HG02884 (cell line): ENCODE measurements around the gene RNF157.
"Not testable (repeated sequence)": the region's sequence is repeated elsewhere in the genome, so short reads cannot be mapped to it uniquely, and the experiment has no call there.

Experiments used
- ATAC-seq: cut with Tn5 transposase; IDR thresholded peaks from one replicate; pipeline ENCODE4 v1.9.1; 2021; ENCODE audit warnings: mild to moderate bottlenecking, moderate library complexity; ENCODE audit not compliant: unreplicated experiment

The RNF157 gene

DNA sequence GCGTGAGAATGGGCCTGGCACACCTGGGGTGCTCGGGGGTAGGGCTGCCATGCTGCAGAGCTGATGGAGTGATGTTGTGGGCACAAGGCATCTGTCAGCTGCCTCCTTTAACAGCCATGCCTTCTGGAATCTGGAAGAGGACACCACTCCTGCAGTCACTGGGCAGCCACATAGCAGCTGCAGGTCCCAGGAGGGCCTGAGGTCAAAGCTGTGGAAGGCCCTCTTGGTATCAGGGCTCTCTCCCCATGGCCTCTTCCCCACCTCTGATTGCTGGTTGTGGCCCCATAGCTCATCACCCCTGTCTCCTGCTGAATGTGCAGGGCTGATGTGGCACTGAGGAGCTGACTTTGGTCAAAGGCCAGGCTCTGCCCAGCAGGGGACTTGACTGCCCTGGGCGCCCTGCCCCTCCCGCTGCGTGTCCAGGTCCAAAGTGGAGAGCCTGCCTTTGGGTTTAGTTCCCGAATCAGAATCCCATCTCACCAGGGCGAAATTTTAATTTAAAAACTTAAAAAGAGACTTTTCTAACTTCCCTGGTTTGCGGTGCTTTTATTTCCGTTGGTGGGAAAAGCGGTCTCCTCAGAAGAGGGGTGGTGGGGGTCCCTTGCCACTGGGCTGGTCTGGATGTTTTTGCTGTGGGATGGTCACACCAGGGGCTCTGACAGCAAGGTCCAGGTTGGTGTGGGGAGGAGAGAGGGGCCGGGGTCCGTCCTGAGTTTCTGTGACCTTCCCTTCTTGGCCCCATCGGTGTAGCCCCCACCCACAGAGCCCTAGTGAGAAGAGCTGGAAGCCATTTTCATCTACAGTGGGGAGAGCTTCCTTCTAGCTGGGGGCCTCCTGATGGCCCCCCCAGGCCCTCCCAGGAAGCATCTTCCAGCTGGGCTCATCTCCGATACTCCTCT is 30.7 kb upstream of the RNF157 start:
- no peak for ATAC-seq

DNA sequence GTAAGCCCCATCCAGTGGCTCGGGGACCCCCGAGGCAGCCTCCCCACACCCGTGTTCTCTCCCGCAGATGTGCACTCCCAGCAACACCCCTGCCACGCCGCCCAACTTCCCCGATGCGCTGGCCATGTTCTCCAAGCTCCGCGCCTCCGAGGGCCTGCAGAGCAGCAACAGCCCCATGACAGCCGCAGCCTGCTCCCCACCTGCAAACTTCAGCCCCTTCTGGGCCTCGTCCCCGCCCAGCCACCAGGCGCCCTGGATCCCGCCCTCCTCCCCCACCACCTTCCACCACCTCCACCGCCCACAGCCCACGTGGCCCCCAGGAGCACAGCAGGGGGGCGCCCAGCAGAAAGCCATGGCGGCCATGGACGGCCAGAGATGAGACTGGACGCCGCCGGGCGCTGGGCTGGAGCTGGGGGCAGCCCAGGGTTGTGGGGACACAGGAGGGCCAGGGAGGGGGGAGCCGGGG is 29.9 kb upstream of the RNF157 start:
- ATAC-seq, result no peak

DNA sequence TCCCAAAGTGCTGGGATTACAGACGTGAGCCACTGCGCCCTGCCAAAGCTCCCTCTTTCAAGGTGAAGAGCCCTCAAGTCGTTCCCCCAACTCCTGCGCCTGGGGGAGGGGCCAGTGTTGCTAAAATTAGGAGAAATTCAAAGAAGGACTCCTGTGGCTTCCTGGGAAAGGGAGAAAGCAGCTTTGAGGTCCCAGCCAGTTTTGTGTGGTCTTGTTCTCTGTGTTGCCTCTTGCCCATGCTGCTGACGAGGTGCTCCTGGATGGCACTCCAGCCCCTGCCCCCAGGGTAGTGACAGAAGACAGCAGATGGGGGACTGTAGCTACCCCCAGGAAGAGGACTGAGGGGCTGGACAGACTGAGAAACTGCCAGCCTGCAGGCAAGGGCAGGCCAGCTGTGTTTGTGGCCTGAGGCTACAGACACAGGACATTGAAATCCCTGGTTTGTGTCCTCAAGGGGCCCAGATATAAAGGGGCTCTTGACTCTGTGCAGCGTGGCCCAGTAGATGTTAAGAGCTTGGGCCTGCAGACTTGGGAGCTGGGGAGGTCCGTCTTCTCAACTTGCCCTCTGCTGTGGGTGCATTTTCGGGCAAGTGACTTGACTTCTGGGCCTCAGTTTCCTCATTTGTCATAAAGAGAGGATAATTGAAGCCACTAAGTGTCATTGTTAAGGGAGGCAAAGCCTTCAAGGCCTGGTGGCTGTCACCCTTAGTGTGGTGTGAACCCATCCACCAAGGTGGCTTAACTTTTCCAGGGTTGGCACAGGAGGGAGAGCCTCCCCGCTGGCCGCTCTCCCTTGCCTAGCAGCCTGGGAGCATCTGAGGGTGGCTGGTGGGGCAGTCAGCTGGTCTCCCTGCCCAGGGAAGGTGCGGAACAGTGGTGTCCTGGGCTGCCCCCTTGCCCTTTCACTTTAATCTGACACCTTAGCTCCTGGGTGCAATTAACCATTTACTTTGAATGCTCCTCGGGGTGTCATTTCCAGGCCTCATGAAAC is 29.0 kb upstream of the RNF157 start:
- no peak for ATAC-seq

DNA sequence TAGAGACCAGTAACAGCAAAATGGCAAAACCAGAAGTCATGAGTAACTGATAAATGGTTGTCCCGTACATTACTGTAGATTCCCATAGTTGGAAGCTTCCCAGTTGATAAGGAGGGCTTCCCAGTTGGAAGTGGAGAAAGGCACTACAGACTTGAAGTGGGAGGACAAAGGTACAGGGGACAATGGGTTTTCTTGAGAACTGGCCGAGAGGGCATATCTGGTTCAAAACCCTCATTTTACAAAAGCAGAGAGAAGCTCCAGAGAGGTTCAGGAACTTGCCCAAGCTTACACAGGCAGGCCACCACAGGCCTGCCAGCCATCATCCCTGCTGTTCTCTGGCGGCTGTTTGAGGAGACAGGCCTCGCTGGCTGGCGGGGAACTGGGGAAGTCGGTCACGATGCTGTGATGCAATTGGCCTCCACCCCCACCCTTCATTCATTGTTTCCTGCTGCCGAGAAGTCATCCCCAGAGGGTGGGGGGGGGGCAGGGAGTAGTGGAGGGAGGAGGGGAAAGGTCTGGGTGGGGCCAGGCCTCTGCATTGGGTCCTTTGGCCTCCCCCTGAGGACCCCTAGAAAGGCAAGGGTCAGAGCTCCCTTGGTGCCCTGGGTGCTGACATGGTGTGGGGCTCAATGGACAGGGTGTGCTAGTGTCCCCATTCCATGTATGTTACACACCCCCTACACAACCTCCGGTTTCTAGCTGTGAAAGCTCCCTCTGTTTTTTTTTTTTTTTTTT is 27.9 kb upstream of the RNF157 start:
- no peak for ATAC-seq

DNA sequence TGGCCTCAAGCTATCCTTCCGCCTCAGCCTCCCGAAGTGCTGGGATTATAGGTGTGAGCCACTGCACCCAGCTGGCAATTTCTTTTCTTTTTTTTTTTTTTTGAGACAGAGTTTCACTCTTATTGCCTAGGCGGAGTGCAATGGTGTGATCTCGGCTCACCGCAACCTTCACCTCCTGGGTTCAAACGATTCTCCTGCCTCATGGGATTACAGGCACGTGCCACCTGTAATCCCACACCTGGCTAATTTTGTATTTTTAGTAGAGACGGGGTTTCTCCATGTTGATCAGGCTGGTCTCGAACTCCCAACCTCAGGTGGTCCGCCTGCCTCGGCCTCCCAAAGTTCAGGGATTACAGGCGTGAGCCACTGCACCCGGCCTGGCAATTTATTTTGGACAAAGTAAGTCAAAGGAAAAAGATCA is 27.3 kb upstream of the RNF157 start:
- ATAC-seq, result not testable (repeated sequence)

DNA sequence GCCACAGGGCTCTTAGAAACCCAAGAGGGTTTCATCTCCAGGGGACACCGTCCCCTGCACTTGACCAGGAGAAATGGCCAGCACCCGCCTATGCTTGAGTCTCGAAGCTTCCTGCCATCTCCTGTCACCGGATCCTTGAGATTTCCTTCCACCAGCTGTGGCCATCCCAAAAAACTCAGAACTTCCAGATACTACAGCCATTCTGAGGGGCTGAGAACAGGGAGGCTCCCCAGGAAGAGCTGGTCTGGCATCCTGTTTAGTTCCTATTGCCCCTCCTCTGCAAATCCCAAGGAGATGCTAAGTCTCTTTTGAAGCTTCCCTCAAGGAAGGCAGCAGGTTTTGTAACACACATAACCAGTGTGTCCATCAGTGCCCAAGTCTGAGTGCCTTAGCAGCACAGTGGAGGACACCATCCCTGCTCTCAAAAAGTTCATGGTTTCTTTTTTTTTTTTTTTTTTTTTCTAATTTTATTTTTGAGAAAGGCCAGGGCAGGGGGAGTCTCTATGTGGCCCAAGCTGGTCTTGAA is 26.8 kb upstream of the RNF157 start:
- ATAC-seq, result no peak

DNA sequence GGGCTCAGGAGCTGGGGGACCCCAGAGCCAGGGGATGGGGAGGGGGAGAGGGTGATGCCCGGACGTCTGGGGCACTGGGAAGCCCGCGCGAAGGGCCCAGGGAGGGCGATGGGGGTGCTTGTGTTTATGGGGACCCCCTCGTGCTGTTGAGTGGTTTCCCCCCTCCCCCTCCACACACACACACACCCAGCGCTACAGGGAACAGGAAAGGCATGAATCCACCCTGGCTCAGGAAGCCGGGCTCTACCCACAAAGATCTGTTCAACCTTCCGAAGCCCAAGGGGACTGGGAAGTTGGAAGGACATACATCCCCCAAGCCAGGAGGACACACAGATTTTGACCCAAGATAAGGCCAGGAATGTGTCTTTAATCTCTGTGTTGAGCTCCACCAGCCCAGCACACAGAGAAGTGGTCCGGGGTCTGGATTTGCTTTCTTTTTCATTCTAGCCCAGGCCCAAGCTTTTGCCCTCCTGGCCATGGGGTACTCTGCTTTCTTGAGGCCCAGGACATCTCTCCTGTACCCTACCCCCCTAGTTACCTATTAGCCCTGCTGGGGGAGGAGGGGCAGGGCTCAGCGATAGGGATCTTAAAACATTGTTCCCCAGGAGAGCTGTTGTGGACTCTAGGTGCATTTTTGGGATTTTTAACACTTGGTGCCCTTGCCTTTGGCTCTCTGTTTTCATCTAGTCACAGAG is 26.1 kb upstream of the RNF157 start:
- ATAC-seq, result no peak

DNA sequence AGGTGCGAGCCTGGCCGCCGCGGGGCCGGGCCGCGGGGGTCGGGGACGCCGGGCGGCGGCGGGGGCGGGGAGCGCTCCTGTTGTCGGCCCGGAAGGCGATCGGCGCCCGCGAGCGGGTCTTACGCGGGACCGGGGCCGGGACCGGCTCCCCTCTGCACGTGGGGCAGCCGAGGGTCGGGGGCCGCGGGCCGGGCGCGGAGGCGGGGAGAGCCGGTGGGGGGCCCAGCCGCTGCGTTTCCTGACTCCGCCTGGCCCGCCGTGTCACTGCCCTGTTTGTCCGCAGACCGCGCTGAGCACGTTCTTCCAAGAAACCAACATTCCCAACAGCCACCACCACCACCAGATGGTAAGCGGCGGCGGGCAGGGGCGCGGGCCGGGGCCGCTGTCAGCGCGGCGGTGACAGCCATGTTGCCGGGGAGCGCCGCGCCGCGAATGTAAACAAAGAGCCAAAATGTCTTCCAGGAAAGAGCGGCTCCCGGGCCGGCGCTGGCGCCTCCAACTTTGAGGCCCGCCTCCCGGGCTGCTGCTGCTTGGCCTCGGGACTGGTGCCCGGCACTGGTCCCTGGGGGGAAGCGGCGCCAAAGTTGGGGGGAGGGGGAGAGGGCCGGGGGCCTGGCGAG is 25.4 kb upstream of the RNF157 start:
- ATAC-seq, result no peak

DNA sequence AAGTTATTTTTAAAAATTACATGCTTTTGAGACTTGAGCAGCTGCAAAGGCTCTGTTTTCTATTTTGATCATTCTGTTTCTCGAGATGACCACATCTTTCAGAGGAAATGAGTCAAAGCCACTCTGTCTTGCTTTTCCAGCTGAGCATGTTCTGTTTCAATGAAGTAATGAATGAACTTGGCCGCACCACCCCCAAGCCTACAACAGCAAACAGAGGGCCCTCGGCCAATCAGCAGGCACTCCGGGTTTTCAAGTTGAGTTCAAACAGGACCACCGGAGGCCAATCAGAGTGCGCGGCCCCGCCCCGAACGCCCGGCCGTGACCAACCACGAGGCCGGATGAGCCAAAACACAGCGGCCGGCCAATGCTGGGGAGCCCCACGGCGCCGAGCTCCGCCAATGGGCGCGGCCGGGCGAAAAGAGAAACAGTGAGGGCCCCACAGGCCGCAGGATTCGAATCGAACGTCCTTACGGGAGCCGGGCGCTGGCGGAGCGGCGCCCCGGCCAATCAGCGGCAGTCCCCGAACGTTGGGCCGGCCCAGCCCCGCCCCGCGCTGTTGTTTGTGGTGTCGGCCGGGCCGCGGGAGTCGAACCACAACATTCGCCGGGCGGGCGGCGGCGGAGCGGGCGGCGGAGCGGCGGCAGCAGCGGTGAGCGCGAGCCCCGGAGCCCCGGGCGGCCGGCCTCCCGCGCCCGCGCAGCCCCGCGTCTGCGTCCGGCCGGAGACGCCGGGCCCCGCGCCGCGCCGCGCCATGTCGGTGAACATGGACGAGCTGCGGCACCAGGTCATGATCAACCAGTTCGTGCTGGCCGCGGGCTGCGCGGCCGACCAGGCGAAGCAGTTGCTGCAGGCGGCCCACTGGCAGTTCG is 24.7 kb upstream of the RNF157 start, which contains the start of gene UBALD2:
Gene UBALD2, plus strand, starts transcription at position 594 of the 869 bp plus-strand sequence. Its CDS starts 158 bp downstream, at position 752.
- ATAC-seq, result peak; percentile 77

DNA sequence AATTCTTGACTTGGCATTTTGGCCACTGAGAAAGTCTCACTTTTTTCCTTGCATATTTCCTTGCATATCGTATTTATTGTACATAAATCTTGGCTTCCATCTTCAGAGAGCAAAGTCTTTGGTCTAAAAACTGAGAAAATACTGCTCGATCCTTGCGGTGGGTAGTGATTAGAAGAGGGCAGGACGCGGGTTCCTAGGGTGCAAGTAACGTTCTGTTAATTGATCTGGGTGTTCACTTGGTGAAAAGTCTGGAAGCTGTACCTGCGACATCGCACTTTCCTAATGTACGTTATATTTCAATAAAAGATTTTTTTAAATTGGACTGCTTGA is 24.1 kb upstream of the RNF157 start:
- ATAC-seq, result peak; percentile 8

DNA sequence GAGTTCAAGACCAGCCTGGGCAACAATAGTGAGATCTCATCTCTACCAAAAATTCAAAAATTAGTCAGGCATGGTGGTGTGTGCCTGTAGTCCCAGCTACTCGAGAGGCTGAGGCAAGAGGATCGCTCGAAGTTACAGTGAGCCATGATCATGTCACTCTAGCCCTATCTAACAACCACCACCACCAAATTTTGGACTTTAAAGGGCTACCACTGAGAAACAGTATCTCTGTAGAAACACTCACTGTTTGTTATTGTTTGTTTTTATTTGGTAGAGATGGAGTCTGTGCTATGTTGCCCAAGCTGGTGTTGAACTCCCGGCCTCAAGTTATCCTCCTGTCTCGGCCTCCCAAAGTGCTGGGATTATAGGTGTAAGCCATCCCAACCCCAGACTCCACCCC is 23.6 kb upstream of the RNF157 start:
- no peak for ATAC-seq

DNA sequence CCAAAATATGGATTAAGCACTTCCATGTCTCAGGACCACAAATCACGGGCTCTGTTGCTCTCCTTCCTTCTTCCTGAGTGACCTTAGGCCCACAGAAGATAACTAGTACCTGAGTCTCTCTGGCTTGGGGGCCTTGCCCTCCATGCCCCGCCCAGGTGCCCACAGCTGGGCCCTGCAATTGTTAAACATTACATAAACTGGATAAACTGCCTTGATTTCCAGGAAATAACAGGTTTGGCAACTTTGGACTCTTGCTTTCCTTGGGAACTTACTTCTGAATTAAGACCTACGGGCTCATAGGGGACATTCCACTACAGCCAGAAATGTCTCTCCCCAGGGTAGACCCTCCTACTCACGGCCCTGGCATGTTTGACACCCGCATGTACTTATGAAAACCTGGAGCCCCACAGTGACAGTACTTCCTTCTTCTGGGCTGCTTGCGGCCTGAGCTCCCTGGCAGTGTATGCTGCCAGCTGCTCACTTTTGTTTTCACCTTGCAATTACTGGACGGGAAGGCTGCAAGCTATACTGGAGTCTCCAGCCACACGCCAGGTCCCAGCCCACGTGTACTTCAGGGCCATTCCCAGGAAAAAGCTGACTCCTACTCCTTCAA is 22.5 kb upstream of the RNF157 start:
- no peak for ATAC-seq

DNA sequence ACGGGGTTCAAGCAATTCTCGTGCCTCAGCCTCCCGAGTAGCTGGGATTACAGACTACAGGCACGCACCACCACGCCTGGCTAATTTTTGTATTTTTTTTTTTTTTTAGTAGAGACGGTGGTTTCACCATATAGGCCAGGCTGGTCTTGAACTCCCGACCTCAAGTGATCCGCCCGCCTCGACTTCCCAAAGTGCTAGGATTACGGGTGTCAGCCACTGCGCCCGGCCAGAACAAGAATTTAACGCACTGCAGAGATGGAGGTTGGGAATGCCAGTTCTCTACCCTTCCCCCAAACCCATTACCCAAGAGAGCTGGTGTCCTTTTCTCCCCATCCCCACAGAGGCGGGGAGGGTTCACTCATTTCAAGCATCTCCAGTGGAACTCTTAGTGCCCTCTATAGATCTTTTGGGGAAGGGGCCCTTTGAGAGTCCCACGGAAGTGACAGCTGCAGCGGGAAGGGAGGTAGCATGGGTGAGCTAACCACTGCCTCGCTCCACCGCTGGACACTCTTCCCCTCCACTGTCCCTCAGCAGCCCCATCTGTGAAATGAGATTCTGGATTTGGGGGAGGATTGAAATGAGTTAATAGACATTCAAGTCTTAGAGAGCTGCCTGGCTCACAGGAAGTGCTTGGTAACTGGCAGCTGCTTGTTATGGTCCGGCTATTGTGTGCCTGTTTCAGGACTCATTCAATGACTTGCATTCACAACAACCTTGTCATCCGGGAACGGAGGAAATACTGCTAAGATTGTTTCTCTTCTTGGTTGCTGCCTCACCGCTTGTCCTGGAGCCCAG is 21.3 kb upstream of the RNF157 start:
- ATAC-seq, result no peak

DNA sequence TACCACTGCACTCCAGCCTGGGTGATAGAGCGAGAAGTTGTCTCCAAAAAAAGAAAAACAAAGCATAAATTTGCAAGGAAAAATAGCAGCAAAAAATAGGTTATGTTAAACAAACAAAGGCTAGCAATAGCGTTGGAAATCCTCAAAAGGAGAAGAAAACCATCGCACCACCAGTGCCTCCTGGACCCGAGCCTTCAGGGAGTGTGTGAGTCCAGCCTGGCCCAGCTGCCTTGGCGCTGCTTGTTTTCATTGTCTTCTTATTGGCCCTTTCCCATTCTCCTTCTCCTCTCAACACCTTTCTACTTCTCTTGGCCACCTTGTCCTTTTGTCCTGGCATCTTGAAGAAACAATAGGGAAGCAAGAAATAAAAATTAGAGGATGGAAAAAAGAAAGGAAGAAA is 20.4 kb upstream of the RNF157 start:
- no peak for ATAC-seq

DNA sequence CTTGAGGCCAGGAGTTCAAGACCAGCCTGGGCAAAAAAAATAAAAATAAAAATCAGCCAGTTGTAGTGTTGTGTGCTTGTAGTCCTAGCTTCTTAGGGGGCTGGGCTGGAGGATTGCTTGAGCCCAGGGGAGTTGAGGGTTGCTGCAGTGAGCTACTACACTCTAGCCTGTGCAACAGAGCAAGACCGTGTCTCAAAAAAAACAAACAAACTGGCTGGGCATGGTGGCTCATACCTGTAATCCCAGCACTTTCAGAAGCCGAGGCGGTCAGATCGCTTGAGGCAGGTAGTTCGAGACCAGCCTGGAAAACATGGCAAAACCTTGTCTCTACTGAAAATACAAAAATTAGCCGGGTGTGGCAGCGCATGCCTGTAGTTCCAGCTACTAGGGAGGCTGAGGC is 19.9 kb upstream of the RNF157 start:
- no peak for ATAC-seq

DNA sequence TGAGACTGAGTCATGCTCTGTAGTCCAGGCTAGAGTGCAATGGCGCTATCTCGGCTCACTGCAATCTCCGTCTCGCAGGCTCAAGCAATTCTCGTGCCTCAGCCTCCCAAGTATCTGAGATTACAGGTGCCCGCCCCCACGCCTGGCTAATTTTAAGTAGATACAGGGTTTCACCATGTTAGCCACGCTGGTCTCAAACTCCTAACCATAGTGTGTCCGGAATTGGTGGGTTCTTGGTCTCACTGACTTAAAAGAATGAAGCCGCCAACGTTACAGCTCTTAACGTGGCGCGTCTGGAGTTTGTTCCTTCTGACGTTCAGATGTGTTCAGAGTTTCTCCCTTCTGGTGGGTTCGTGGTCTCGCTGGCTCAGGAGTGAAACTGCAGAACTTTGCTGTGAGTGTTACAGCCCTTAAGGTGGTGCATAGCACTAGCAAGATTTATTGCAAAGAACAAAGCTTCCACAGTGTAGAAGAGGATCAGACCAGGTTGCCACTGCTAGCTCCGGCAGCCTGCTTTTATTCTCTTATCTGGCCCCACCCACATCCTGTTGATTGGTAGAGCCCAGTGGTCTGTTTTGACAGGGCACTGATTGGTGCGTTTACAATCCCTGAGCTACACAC is 16.2 kb upstream of the RNF157 start:
- ATAC-seq, result not testable (repeated sequence)
